B cell (primary cell): ENCODE measurements around the gene HTRA2. TPM values are rescaled to one million over a fixed set of nuclear protein-coding genes. Genes with fewer than 3 reads are reported as not detected.

Experiments used
- ATAC-seq: fragments of 200-7000 bp; cut with Tn5 transposase; one replicate; pipeline ENCODE4 v1.10.0; 2021; ENCODE audit warnings: low read depth, mild to moderate bottlenecking, moderate number of reproducible peaks, moderate library complexity
- CTCF ChIA-PET: fragments of 350-600 bp; sonication (Branson Sonifier 250); formaldehyde crosslinking; loops from one replicate; lab custom pipeline; 2021; ENCODE audit warnings: antibody characterized with exemption, inconsistent platforms; lab: Charles Lee
- POLR2A ChIA-PET: fragments of 350-600 bp; sonication (Branson Sonifier 250); formaldehyde crosslinking; loops from one replicate; lab custom pipeline; 2021; ENCODE audit warnings: antibody characterized with exemption; lab: Charles Lee
- DNase-seq: peaks from one replicate; pipeline ENCODE4 v3.0.0; 2013
- H2AFZ ChIP-seq: 2 replicates; pipeline ENCODE4 v1.6.1; 2012; ENCODE audit warnings: mild to moderate bottlenecking, low read depth, low read length; ENCODE audit not compliant: insufficient read depth, poor library complexity, severe bottlenecking
- H3K27ac ChIP-seq, 2 donors: 1 replicate in 1 of 2; 2 replicates in 1 of 2; pipeline ENCODE4 v1.5.1; 2012 to 2013; ENCODE audit warnings: low read length in 2 of 2, mild to moderate bottlenecking in 2 of 2, moderate library complexity in 1 of 2
- H3K27me3 ChIP-seq, 4 experiments: fragments of 200-600 bp in 1 of 4; sonication (generic) in 1 of 4; replicated peaks in 1 of 4; 1 replicate in 2 of 4; 2 replicates in 2 of 4; pipeline versions ENCODE4 v1.6.1 to v1.7.0; 2013 to 2016; ENCODE audit warnings: low read length in 3 of 4, mild to moderate bottlenecking in 2 of 4, mixed read lengths in 1 of 4, moderate library complexity in 1 of 4; ENCODE audit not compliant: insufficient read depth in 4 of 4, control insufficient read depth in 3 of 4; ENCODE audit errors: control extremely low read depth in 1 of 4
- H3K36me3 ChIP-seq, 2 experiments: replicated peaks in 1 of 2; 1 replicate in 1 of 2; 2 replicates in 1 of 2; pipeline versions ENCODE4 v1.6.1 to v1.7.1; 2013; ENCODE audit warnings: low read length in 1 of 2; ENCODE audit not compliant: insufficient read depth in 2 of 2, control insufficient read depth in 1 of 2; ENCODE audit errors: control extremely low read depth in 1 of 2, extremely low read depth in 1 of 2
- H3K4me1 ChIP-seq, 2 donors: fragments of 200-600 bp in 1 of 2; sonication (generic) in 1 of 2; 1 replicate in 1 of 2; 2 replicates in 1 of 2; pipeline versions ENCODE4 v1.5.1 to v1.6.1; 2013 to 2017; ENCODE audit warnings: low read length in 2 of 2; ENCODE audit not compliant: control insufficient read depth in 2 of 2, insufficient read depth in 2 of 2
- H3K4me2 ChIP-seq: replicated peaks from 2 replicates; pipeline ENCODE3; 2012; ENCODE audit warnings: mild to moderate bottlenecking, low read depth, low read length; ENCODE audit not compliant: poor library complexity, severe bottlenecking
- H3K4me3 ChIP-seq, 5 experiments: fragments of 200-600 bp in 1 of 5; sonication (generic) in 1 of 5; 1 replicate in 3 of 5; 2 replicates in 2 of 5; pipeline versions ENCODE4 v1.5.1 to v1.7.0; 2011 to 2016; ENCODE audit warnings: low read length in 4 of 5, mild to moderate bottlenecking in 4 of 5, low read depth in 2 of 5, control low read depth in 1 of 5, moderate library complexity in 1 of 5; ENCODE audit not compliant: insufficient read depth in 1 of 5; ENCODE audit errors: control extremely low read depth in 1 of 5, extremely low read depth in 1 of 5
- H3K79me2 ChIP-seq: fragments of 200-600 bp; sonication (generic); one replicate; pipeline ENCODE4 v1.6.0; 2016; ENCODE audit warnings: low read length; ENCODE audit not compliant: control insufficient read depth, insufficient read depth
- H3K9ac ChIP-seq: fragments of 200-600 bp; sonication (generic); 2 replicates; pipeline ENCODE4 v1.6.1; 2017; ENCODE audit warnings: mild to moderate bottlenecking, low read length, moderate library complexity
- H3K9me3 ChIP-seq, 3 donors: one replicate each; pipeline versions ENCODE4 v1.6.1 to v1.7.1; 2013; ENCODE audit warnings: low read length in 2 of 3; ENCODE audit not compliant: control insufficient read depth in 2 of 3, insufficient read depth in 1 of 3; ENCODE audit errors: control extremely low read depth in 1 of 3
- H4K20me1 ChIP-seq: 2 replicates; pipeline ENCODE4 v1.6.0; 2012; ENCODE audit warnings: mild to moderate bottlenecking, low read length; ENCODE audit not compliant: insufficient read depth, control insufficient read depth, poor library complexity, severe bottlenecking
- H3K27ac Mint-ChIP-seq: one replicate; pipeline ENCODE4 v1.8.0; 2021; ENCODE audit warnings: mixed read lengths
- H3K27me3 Mint-ChIP-seq: one replicate; pipeline ENCODE4 v1.8.0; 2021; ENCODE audit warnings: mixed read lengths
- H3K4me1 Mint-ChIP-seq: one replicate; pipeline ENCODE4 v1.8.0; 2021; ENCODE audit warnings: mixed read lengths
- H3K4me3 Mint-ChIP-seq: one replicate; pipeline ENCODE4 v1.8.0; 2021; ENCODE audit warnings: mixed read lengths
- H3K9me3 Mint-ChIP-seq: one replicate; pipeline ENCODE4 v1.8.0; 2022; ENCODE audit warnings: mixed read lengths; ENCODE audit not compliant: insufficient read depth
- EZH2 ChIP-seq: IDR thresholded peaks from 2 replicates; pipeline ENCODE4 v1.6.1; 2012; ENCODE audit warnings: borderline replicate concordance, low read depth, mild to moderate bottlenecking, moderate library complexity, low read length; ENCODE audit not compliant: insufficient read depth, poor library complexity, severe bottlenecking
- WGBS: methylation state at CpG from one replicate; pipeline ENCODE4 v1.1.5; 2013; ENCODE audit warnings: missing lambda C conversion rate; ENCODE audit not compliant: insufficient coverage; 5-methylcytosine and 5-hydroxymethylcytosine counted together
- intact Hi-C: fragments of 100-400 bp; cut with micrococcal nuclease; formaldehyde crosslinking; loops from one replicate; pipeline ENCODE4 v1.10.0; 2022
- polyA plus RNA-seq: library from polyadenylated mRNA; depleted of rRNA; stranded (reverse); fragments of >200 nt; gene quantifications from 2 replicates; pipeline ENCODE4 v1.2.3, GENCODE V29; 2012
- total RNA-seq, 2 donors: library from RNA; stranded (reverse); fragments of 120-200 nt in 1 of 2; gene quantifications; 1 replicate in 1 of 2; 2 replicates in 1 of 2; pipeline versions ENCODE4 v1.2.3 to v1.2.4, GENCODE V29; 2013 to 2022
- TF ChIP-seq, protein P1 (sequence below): fragments of 200-600 bp; IDR thresholded peaks from one replicate; pipeline ENCODE4 v1.8.0; 2022; ENCODE audit warnings: antibody characterized with exemption, mild to moderate bottlenecking

HTRA2 gene
- total and polyA plus RNA-seq, 2 donors (not counting 1 experiment from before 2014, with no cell fraction given) = 52.8 to 111 TPM

DNA sequence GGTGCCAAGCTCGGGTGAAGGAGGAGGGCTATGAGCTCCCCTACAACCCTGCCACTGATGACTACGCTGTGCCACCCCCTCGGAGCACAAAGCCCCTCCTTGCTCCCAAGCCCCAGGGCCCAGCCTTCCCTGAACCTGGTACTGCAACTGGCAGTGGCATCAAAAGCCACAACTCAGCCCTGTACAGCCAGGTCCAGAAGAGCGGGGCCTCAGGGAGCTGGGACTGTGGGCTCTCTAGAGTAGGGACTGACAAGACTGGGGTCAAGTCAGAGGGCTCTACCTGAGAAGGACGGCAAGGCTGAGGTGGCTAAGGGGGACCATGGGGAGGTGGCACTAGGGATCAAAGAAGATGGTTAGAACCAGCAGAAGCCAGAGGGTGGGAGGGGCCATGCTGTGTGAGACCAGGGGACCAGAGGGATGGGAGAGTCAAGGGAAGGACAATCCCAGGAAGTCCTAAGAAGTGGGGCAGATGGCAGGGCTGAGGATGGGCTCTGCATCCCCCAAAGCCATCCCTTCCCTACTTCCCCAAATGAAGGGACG, 27.2 kb downstream of the HTRA2 start:
- H3K4me2 ChIP-seq = no peak overlapping the region
- ATAC-seq = no peak
- H3K4me1 Mint-ChIP-seq = peaks cover 20% of the 10 kb centered on the region
- H3K36me3 ChIP-seq = peaks cover 0 to 15% of the 10 kb centered on the region in 2 experiments
- peaks cover 11% of the 10 kb centered on the region for H3K79me2 ChIP-seq
- H3K27ac ChIP-seq = no peak overlapping the region
- TF ChIP-seq, protein P1, sequence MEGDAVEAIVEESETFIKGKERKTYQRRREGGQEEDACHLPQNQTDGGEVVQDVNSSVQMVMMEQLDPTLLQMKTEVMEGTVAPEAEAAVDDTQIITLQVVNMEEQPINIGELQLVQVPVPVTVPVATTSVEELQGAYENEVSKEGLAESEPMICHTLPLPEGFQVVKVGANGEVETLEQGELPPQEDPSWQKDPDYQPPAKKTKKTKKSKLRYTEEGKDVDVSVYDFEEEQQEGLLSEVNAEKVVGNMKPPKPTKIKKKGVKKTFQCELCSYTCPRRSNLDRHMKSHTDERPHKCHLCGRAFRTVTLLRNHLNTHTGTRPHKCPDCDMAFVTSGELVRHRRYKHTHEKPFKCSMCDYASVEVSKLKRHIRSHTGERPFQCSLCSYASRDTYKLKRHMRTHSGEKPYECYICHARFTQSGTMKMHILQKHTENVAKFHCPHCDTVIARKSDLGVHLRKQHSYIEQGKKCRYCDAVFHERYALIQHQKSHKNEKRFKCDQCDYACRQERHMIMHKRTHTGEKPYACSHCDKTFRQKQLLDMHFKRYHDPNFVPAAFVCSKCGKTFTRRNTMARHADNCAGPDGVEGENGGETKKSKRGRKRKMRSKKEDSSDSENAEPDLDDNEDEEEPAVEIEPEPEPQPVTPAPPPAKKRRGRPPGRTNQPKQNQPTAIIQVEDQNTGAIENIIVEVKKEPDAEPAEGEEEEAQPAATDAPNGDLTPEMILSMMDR = no peak
- TF ChIP-seq EZH2 = no peak
- peaks cover 8 to 32% of the 10 kb centered on the region in 2 donors for H3K4me1 ChIP-seq
- ChIA-PET CTCF (interaction anchor here (0.7 kb wide), 1 partner anchor 511 kb away, joined by 3 read pairs; no protein-coding TSS in a partner anchor), POLR2A (no interaction called here)
- peak overlapping the region; percentile 19 for H3K4me3 Mint-ChIP-seq
- H3K4me3 ChIP-seq = no peak overlapping the region
- intact Hi-C loops = loop anchor here (10.0 kb wide), 1 partner anchor 162 kb away; no protein-coding TSS in a partner anchor
- H3K9ac ChIP-seq = no peak overlapping the region
- DNase-seq = no peak
- peaks cover 0 to 3% (median 0%) of the 10 kb centered on the region in 4 experiments for H3K27me3 ChIP-seq
- peaks cover 15% of the 10 kb centered on the region for H4K20me1 ChIP-seq
- H2AFZ ChIP-seq = no peak overlapping the region
- no peaks in the 10 kb centered on the region for H3K9me3 Mint-ChIP-seq
- peak overlapping the region; percentile 61 for H3K27ac Mint-ChIP-seq
- WGBS = 94% methylated on average over 5 of the region's 6 CpGs
- no peaks in the 10 kb centered on the region for H3K27me3 Mint-ChIP-seq
- no peaks in the 10 kb centered on the region for H3K9me3 ChIP-seq
